NCI-H2227 (cell line): ENCODE data around the gene MYO7A.

ENCODE experiments used
- DNase-seq: peaks from one replicate; lab custom pipeline; 2025; ENCODE audit not compliant: unreplicated experiment; lab: John Stamatoyannopoulos, UW

MYO7A gene

DNA sequence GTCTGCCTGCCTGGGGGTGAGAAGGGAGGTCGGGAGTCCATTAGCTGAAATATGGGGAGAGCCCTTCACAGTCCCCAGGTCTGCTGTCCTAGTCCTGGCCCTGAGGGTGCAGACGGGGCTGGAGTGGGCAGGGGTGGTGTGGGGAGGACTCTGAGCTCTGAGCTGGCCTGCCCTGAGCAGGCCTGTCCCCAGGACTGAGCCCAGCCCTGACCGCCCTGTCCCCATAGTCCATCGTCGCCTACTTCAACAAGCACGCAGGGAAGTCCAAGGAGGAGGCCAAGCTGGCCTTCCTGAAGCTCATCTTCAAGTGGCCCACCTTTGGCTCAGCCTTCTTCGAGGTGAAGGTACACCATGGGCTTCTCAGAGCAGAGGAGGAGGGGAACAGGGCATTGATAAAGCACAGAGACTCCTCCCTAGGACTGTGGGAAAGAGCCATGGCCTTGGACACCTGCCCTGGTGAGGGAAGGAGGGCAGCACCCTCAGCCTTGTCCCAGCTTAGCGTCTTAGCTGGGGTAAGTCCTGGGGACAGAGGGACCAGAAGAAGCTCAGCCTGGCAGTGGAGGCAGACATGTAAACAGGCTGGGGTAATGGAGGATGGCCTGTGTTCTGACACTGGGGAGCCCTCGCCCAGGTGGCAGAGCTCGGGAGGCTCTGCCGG, 83.7 kb downstream of the MYO7A start:
- DNase-seq = no peak

DNA sequence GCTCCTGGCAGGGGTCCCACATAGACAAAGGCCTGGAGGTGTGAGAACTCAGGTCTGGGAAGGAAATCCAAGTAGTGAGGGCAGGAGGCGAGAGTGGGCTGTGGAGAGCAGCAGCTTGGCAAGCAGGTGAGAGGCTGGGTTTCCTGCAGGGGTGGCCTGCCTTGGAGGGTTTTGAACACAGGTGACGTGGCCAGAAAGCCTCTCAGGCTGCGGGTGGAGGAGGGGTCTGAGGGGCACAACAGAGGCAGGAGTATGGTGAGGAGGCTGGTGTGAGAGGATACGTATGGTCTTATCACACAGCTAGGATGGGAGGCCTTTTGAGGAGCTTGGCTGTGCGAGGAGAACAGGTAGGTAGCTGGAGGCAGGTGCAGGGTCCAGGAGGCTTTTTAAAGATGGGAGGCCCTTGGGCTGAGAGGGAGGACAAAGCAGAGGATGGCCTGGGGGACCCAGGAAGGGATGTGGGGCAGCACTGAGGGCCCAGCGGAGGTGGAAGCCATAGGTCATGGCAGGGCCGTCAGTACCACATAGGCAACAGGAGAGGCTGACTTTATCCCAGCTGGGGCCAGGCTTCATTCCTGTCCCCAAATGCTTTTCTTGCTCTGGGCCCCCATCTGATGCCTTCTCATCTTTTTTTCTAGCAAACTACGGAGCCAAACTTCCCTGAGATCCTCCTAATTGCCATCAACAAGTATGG, 84.4 kb downstream of the MYO7A start:
- no peak for DNase-seq

DNA sequence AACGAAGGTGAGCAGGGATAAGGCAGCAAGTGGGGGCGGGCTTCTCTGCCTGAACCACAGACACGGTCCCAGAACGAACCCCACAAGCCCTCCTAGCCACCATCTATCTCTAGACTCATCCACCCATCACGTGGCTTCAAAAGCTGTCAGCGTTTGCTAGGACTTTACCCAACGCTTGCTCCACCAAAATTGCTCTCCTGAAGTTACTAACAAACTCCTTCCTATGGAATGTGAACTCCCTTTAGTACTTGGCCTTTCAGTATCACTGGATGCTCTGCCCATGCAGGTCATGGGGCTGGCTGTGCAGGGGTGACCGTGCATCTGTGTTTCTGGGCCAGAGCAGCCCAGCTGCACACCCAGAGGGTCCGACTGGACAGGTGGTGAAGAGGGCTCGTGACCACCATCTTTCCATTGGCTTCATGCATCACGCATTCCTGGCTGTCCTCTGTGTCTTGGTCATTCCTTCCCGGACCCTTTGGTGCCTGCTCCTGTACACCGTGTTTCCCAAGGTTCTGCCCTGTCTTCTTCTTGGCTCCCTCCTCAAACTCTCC, 85.1 kb downstream of the MYO7A start:
- DNase-seq = no peak

DNA sequence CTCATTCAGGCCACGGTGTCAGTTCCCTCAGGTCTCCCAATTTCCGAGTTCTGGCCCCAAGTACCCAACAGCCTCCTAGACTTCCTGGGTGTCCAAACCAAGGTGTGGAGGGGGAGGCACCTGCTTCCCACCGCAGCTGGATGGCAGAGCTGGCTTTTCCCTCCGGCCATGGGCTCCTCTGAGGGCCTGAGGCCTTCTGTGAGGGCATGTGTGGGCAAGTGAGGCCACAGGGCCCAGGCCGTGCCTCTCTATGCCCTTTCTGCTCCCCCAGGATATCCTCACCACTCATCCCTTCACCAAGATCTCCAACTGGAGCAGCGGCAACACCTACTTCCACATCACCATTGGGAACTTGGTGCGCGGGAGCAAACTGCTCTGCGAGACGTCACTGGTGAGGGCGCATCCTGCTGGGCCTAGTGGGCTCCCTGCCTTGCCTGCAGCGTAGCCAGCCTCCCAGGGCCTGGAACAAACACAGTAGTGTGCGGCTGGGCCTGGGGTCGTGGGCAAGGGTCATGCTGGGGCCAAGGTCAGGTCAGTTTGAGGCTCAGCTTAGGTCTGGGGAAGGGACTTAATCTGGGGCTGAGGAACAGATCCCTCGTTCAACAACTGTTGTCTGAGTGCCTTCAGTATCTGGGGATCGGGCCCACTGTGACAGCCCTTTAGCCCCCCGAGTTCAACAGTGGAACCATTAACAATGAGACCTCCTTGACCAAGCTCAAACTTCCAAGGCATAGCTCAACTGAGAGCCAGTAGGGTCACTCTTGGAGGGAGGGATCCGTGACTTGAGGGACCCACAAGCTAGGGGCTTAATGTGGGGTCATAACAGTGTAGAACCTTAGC, 85.8 kb downstream of the MYO7A start:
- no peak for DNase-seq

DNA sequence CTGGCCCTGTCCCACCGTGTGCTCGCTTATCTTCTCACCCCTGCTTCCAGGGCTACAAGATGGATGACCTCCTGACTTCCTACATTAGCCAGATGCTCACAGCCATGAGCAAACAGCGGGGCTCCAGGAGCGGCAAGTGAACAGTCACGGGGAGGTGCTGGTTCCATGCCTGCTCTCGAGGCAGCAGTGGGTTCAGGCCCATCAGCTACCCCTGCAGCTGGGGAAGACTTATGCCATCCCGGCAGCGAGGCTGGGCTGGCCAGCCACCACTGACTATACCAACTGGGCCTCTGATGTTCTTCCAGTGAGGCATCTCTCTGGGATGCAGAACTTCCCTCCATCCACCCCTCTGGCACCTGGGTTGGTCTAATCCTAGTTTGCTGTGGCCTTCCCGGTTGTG, 86.5 kb downstream of the MYO7A start:
- DNase-seq = no peak

DNA sequence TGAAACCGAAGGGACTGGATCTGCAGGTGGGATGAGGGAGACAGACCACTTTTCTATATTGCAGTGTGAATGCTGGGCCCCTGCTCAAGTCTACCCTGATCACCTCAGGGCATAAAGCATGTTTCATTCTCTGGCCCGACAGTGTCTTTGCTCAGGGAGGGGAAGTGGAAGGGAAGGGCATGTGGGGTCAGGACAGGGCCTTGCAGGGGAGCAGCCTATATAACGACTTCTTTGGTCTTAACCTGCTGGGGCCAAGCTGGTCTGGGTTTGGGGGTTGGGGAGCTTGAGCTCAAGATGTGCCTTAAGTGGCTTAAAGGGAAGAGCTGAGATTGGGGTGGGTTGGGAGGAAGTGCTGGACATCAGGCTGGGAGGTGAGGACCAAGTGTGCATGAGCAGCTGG, 87.1 kb downstream of the MYO7A start:
- DNase-seq = no peak

DNA sequence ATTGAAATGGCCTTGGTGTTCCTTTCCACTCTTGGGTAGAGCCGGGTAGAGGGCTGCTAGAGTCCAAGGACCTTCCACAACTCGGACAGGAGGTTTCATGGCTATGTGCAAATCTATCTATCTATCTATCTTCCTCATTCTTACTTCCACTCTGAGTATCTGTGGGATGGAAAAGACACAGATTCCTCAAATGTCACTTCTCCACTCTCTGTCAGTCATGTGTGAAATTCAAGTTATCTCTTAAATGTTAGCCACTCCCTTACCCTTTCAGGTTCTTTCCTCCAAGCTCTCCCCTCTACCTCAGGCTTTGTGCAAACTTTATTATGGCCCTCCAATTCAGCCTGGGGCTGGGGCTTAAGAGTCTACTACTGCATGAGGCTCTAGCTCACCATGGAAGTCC, 89.1 kb downstream of the MYO7A start:
- DNase-seq = no peak

DNA sequence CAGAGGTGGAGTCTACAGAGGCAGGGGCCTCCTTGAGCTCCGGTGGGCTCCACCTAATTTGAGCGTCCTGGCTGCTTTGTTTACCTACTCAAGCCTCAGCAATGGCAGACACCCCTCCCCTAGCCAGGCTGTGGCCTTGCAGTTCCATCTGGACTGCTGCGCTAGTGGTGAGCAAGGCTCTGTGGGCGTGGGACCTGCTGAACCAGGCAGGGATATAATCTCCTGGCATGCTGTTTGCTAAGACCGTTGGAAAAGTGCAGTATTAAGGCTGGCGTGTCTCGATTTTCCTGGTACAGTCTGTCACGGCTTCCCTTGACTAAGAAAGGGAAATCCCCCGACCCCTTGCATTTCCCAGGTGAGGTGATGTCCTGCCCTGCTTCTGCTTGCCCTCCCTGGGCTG, 95.8 kb downstream of the MYO7A start:
- DNase-seq = no peak

DNA sequence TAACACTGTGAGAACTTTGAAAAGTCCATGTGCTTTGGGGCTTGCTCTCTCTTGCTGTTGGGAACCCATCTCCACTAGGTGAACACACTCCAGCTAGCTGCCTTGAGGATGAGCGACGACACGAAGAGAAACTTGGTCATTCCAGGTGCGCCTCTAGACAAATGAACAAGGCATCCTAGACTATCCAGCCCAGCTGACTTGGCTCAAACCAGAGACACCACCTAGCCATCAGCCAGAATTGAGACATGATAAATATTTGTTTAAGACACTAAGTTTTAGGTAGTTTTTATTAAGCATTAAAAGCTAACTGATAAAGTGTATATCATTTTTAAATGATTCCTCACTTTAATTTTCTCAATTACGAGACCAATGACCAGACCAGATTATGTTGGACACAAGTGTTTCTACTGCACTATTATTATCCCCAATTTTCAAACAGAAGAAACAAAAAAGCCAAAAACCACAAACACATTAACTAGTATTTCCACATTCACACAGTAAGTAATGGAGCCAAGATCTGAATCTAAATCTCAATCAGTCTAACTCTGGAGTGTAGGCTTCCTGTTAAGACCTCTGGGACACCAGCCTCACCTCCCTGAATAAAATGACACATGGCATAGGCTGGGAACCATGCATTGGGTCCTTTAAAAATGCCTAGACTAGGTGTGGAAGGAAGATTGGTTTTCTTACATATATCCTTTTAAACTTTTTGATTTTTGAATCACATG, 103.0 kb downstream of the MYO7A start:
- no peak for DNase-seq

DNA sequence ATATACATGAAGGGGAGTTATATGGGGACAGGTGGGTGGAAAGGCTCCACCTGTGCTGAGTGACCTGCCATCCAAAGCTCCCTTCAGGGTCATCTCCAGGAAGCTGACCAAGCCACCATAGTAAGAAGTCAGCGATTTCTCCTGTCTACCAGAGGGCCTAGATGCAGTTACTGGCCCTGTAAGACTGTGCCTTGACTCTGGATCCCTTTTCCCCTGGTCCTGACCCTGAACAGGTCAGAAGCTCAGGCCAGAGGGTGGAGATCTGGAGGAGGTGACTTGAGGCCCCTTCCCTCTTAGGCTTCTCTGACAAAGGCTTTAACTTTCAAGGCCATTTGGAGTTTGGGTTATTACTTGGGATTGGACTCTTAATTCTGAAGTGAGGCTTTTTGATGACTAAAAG, 103.8 kb downstream of the MYO7A start:
- DNase-seq = no peak

DNA sequence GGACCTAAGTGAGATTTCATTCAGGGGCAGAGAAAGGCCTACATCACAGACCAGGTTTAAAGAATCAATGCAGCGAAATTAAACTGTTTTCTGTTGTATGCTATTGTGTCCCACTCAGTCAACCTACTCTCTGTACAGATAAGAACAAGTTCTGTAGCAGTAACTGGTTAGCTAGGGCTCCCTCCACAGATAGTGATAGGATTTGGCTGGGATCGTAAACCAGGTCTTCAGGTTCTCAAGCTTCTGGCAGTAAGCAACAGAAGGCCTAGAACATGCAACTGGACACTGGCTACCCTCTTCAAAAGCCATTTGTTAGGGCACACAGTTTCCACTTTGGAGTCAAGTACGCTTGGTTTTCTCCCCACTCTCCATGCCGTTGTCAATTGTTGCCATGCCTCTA, 104.2 kb downstream of the MYO7A start:
- no peak for DNase-seq

DNA sequence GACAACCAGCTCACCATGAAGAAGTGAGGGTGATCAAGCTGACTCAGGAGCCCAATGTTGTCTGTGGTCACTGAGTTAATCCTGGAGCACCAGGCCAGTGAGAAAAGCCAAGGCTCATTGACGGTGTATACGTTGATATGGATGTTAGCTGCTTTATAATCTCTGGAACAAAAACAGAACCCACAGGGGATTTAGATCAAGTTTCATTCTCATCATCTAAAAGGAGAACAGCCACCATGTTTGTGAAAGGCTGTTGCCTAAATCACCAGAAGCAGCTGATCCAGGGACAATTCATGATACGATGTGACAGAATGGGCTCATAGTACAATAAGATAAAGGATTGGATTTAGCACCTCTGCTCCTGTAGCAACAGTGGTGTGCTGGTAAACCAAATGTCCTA, 105.0 kb downstream of the MYO7A start:
- no peak for DNase-seq

DNA sequence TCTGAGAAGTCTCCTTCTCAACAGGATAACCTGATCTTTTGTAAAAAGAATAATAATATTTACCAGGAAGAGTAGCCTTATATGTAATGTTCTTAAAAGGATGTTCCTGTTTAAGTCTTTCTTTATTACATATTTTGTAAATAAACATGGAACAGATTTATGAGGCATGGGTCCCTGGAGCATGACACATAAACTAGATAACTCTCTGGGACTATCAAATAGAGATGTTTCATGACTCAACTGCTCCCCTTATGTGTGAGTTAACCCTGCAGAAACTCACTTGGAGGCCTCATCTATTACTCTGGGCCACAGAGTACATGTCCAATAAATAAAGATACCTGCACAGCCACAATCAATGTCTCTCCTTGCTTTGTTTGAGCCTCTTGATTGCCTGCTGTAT, 108.9 kb downstream of the MYO7A start:
- DNase-seq = no peak

DNA sequence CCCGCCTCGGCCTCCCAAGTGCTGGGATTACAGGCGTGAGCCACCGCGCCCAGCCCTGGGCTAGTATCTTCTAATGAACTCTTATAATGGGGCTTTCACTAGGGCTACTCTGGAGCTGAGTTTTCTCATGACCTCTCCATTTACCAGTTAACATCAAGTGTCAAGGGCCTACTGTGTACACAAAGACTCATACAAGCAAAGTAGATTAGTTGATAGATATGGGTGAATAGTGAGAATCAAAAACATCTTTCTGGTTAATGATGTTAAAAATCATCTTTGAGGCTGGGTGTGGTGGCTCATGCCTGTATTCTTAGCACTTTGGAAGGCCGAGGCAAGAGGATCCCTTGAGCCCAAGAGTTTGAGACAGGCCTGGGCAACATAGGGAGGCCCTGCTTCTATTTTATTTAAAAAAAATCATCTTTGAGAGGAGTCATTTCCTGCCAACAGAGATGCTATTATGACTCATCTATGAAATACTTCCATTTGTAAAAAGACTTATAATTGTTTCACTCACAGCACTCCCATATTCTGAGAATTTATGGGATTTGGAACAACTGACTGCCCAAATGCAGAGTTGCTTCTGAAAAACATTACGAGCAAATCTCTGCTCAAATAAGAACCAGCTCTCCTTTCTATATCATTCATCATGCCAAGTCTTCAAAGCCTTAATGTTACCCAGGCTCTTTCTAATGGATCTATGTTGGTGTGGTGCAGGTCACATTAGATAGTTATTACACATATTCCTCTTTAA, 116.4 kb downstream of the MYO7A start:
- no peak for DNase-seq

DNA sequence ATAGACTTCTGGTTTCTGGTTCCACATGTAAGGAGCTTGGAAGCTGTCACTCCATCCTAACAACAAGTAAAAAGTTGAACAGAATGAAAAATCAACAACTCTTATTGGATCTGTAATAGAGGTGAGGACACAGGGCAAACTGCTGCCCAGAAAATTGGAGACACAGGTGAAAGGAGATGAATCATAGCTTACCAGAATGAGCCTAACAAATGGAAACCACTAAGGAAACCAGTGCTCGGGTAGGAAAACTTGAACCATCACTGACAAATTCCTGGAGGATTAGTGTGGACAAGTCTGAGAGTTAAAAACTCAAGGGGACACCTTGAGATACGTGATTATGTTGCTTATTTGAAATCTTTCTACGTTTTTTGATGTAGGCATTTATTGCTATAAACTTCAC, 121.4 kb downstream of the MYO7A start:
- DNase-seq = no peak

DNA sequence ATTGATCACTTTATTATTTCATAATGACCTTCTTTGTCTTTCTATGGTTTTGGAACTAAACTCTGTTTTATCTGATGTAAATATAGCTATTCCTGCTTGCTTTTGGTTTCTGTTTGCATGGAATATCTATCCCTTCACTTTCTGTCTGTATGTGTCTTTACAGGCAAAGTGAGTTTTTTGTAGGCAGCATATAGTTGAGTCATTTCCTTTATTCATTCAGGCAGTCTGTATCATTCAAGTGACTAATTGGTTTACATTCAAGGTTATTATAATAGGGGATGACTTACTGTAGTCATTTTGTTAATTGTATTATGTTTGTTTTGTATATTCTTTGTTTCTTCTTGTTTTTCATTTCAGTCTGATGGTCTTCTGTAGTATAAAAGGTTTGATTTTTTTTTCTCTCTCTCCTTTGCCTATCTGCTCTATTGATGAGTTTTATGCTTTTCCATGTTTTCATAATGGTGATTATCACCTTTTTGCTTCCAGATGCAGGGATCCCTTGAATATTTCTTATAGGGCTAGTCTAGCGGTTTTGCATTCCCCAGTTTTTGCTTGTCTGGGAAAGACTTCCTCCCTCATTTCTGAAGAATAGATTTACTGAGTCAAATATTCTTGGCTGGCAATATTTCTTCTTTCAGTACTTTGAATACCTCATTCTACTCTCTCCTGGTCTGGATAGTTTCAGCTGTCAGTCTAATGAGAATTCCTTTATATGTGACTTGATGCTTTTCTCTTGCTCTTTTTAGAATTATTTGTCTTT, 123.0 kb downstream of the MYO7A start:
- no peak for DNase-seq

DNA sequence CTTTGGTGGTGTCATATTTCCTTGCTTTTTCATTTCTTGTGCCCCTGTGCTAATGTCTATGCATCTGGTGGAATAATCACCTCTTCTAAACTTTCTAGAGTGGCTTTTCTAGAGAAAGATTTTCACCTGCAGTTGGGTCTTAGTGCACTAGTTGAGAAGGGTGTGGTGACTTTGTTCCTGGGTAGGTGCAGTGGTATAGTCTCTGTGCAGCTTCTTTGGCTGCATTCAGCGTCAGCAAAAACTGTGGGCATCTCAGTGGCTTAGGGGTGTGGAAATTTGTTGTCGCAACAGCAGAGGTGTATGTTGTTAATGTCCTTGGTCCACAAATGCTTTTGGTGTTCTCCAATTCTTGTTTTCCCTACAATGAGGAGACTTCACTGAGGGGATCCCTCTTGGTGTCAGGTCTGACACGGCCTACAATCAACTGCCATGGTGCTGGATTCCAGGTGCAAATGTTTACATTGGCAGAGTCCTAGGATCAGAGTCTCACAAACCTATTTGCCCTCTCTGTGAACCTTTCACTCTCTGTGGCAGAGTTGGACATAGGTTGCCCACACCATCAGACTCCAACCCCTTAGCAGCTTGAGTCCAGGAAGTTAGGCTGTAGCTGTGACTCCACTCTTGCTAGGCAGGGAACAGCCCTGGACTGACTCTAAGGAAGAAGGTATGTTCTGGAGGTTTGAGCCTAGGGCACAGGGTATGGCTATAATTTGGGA, 124.7 kb downstream of the MYO7A start:
- no peak for DNase-seq

DNA sequence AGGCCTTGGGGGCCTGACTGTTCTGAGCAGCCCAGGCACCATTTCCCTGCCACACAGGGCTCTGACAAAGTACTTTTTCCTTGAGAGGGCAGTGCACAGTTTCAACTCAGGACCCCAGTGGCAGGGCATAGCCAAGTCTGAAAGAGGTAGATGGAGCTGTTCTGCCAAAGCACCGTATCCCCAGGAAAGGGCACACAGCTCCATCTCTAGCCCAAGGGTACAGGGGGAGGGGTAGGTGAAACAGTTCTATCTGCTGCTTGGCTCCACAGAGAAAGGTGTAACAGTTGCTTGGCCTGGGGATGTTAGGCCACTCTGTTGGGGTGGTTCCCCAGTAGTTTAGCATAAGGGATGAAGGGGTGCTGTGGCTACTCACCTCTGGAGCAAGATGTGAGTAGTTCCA, 125.6 kb downstream of the MYO7A start:
- DNase-seq = no peak

DNA sequence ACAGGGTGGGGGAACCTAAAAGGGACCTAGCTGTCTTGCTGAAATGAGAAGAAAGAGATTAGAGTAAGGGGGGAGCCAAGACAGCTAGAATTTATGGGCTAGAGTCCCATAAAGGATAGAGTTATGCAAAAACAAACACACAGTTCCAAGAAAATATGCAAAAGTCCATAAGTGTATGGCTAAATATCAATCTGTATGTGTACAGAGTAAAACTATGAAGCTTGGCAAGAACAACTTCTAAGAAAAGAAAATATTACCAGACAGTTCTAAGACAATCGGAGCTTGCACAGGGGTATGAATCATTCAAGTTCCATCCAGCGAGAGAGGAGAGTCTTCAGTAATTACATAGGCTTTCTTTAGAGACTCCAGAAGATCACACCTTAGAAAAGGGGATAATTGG, 131.6 kb downstream of the MYO7A start:
- DNase-seq = no peak
